ENCODE data around the gene SMPD3. TPM values are rescaled to one million over a fixed set of nuclear protein-coding genes. Genes with fewer than 3 reads are reported as not detected.

SMPD3 gene
- total RNA-seq, 1 experiment from 2014 or later, result not detected

DNA sequence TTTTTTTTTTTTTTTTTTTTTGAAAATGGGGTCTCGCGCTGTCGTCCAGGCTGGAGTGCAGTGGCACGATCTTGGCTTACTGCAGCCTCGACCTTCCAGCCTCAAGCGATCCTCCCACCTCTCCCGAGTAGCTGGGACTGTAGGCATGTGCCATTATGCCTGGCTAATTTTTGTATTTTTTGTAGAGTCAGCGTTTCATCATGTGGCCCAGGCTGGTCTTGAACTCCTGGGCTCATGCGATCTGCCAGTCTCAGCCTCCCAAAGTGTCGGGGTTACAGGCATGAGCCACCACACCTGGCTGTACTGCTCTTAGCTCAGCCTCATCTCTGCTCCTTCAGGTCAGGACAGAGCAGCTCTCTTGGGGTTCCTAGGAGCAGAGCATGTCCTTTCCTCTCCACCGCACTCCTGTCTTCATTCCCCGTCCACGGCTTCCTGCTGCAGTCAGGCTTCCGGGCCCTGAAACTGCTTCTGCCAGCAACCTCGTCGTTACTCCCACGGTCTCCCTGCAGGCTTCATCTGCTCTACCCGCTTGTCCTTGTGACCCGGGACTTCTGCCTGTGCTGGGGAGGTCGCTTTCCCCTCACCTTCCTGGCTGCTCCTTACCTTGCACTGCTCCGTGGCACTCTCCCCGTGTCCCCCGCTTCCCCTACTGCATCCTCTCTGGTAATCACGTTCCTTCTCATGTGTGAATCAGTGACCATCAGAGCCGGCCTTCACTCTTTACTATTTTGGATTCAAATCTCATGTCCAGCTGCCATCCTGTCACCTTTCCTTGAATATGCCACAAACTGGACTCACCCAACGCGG, 99.5 kb downstream of the SMPD3 start:
- H3K27ac Mint-ChIP-seq (ENCODE audit: low read depth, unreplicated experiment), result no peak overlapping the region
- no peaks in the 10 kb centered on the region for H3K9me3 Mint-ChIP-seq (ENCODE audit: unreplicated experiment)
- no peak overlapping the region for H3K4me3 Mint-ChIP-seq (ENCODE audit: unreplicated experiment)
- no peak for DNase-seq (ENCODE audit: unreplicated experiment)
- H3K4me1 Mint-ChIP-seq (ENCODE audit: insufficient read depth, unreplicated experiment), result no peaks in the 10 kb centered on the region
- TF ChIP-seq, protein P1, sequence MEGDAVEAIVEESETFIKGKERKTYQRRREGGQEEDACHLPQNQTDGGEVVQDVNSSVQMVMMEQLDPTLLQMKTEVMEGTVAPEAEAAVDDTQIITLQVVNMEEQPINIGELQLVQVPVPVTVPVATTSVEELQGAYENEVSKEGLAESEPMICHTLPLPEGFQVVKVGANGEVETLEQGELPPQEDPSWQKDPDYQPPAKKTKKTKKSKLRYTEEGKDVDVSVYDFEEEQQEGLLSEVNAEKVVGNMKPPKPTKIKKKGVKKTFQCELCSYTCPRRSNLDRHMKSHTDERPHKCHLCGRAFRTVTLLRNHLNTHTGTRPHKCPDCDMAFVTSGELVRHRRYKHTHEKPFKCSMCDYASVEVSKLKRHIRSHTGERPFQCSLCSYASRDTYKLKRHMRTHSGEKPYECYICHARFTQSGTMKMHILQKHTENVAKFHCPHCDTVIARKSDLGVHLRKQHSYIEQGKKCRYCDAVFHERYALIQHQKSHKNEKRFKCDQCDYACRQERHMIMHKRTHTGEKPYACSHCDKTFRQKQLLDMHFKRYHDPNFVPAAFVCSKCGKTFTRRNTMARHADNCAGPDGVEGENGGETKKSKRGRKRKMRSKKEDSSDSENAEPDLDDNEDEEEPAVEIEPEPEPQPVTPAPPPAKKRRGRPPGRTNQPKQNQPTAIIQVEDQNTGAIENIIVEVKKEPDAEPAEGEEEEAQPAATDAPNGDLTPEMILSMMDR (IDR thresholded peaks at IDR 0.05; ENCODE audit: unreplicated experiment), result no peak
- H3K36me3 Mint-ChIP-seq (ENCODE audit: insufficient read depth, unreplicated experiment), result peaks cover 60% of the 10 kb centered on the region
- CTCF ChIA-PET, result interaction anchor here (0.8 kb wide), 1 partner anchor 28 kb away, joined by 5 read pairs; no protein-coding TSS in a partner anchor
- H3K27me3 Mint-ChIP-seq (ENCODE audit: insufficient read depth, unreplicated experiment), result no peaks in the 10 kb centered on the region
- POLR2A ChIA-PET, result interaction anchor here (0.6 kb wide), 1 partner anchor 27 kb away, joined by 3 read pairs; no protein-coding TSS in a partner anchor
- BruUV-seq (replicated peaks), result no TSS peak
- intact Hi-C loops (cut with micrococcal nuclease), result no loop called here

DNA sequence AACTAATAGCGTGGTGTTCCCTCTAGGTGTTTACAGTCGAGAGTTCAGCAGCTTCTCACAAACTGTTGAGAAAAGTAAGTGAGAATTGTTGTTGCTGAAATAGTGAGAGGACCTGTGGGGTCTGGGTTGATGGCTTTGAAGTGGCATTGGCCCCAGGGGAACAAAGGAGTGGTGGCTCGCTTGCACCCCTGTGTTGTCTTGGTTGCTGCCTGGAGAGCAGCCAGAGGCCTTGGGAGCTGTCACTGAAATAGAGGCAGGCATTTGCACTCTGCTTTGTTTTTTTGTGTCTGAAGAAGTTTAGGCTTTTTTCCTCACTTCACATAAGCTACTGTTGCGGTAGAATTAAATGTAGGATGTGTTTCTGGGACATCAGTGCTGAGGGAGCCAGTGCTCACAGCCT, 100.7 kb downstream of the SMPD3 start:
- DNase-seq (ENCODE audit: unreplicated experiment), result no peak
- Mint-ChIP-seq H3K9me3 (ENCODE audit: unreplicated experiment) (no peaks in the 10 kb centered on the region), H3K4me3 (ENCODE audit: unreplicated experiment) (no peak overlapping the region), H3K36me3 (ENCODE audit: insufficient read depth, unreplicated experiment) (peaks cover 63% of the 10 kb centered on the region), H3K4me1 (ENCODE audit: insufficient read depth, unreplicated experiment) (no peaks in the 10 kb centered on the region), H3K27ac (ENCODE audit: low read depth, unreplicated experiment) (no peak overlapping the region), H3K27me3 (ENCODE audit: insufficient read depth, unreplicated experiment) (no peaks in the 10 kb centered on the region)
- TF ChIP-seq, protein P1 (IDR thresholded peaks at IDR 0.05; ENCODE audit: unreplicated experiment), result no peak
- CTCF ChIA-PET, result interaction anchor here (0.5 kb wide), 1 partner anchor 113 kb away, joined by 3 read pairs; no protein-coding TSS in a partner anchor
- intact Hi-C loops (cut with micrococcal nuclease), result no loop called here
- BruUV-seq (replicated peaks), result no TSS peak
- POLR2A ChIA-PET, result no interaction called here

DNA sequence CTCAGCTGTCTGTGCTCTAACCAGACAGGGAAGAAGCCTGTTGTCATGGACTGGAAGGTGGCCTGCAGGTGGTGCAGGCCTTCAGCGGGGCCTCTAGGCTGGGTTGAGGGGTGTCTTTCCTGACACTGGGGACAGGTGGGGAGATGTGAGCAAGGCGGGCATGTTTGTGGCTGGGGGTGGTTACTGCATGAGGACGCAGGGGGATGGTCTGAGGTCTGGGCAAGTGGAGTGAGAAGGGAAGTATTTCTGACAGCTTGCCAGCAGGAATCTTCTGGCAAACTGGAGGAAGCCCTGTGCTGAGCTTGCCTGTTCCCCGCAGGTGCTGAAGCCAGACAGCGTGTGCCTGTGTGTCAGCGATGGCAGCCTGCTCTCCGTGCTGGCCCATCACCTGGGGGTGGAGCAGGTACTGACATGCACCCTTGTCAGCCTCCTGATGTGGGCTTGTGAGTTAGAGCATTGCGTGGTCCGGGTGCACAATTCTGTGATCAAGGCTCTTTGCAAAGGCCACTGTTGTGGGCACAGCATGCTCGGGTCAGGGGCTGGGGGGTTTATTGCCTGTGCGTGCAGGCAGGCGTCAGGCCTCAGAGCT, 101.3 kb downstream of the SMPD3 start:
- Mint-ChIP-seq H3K27ac (ENCODE audit: low read depth, unreplicated experiment) (no peak overlapping the region), H3K4me1 (ENCODE audit: insufficient read depth, unreplicated experiment) (no peaks in the 10 kb centered on the region), H3K27me3 (ENCODE audit: insufficient read depth, unreplicated experiment) (no peaks in the 10 kb centered on the region), H3K4me3 (ENCODE audit: unreplicated experiment) (no peak overlapping the region), H3K9me3 (ENCODE audit: unreplicated experiment) (no peaks in the 10 kb centered on the region), H3K36me3 (ENCODE audit: insufficient read depth, unreplicated experiment) (peaks cover 60% of the 10 kb centered on the region)
- BruUV-seq (replicated peaks), result no TSS peak
- TF ChIP-seq, protein P1 (IDR thresholded peaks at IDR 0.05; ENCODE audit: unreplicated experiment), result no peak
- no peak for DNase-seq (ENCODE audit: unreplicated experiment)
- intact Hi-C loops (cut with micrococcal nuclease), result no loop called here
- ChIA-PET POLR2A (no interaction called here), CTCF (interaction anchor here (0.5 to 0.6 kb wide), 2 partner anchors 114 to 463 kb away, joined by 3 to 4 read pairs; no protein-coding TSS in a partner anchor)

DNA sequence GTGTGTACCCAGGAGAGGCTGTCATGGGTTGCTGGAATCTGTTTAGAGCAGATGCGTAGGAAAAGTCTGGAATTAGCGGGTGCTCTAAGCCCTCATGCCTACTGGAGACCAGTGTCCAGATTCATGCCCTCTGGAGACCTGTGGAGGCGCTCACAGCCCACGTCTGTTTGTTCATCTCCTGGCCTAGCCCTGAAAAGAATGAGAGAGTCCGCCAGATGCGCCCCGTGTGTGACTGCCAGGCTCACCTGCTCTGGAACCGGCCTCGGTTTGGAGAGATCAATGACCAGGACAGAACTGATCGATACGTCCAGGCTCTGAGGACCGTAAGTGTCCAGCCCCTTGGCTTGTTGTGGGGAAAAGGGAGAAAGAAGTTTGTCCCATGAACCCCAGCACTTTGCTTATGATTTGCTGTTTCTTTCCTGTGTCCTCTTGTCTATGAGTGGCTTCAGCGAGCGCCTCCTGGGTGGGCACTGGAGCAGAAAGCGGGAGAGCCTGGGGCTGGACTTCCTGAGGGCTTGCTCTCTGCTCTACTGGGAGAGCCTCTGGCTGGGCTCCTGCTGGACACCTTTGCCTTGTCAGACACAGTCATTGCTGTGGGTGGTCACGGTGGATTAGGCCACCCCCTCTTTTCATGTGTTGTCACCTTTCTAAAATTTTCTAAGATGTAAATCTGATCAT, 102.2 kb downstream of the SMPD3 start:
- POLR2A ChIA-PET, result no interaction called here
- intact Hi-C loops (cut with micrococcal nuclease), result no loop called here
- Mint-ChIP-seq H3K36me3 (ENCODE audit: insufficient read depth, unreplicated experiment) (peaks cover 68% of the 10 kb centered on the region), H3K27ac (ENCODE audit: low read depth, unreplicated experiment) (no peak overlapping the region), H3K9me3 (ENCODE audit: unreplicated experiment) (no peaks in the 10 kb centered on the region), H3K4me3 (ENCODE audit: unreplicated experiment) (no peak overlapping the region), H3K27me3 (ENCODE audit: insufficient read depth, unreplicated experiment) (no peaks in the 10 kb centered on the region), H3K4me1 (ENCODE audit: insufficient read depth, unreplicated experiment) (no peaks in the 10 kb centered on the region)
- DNase-seq (ENCODE audit: unreplicated experiment), result no peak
- CTCF ChIA-PET, result interaction anchor here (0.6 kb wide), 1 partner anchor 462 kb away, joined by 4 read pairs; no protein-coding TSS in a partner anchor
- BruUV-seq (replicated peaks), result no TSS peak
- TF ChIP-seq, protein P1 (IDR thresholded peaks at IDR 0.05; ENCODE audit: unreplicated experiment), result no peak

Measured in MCF 10A (cell line).